Ascending aorta (tissue), 2 donors: Measurements from ENCODE around the gene PPARD. TPM values are rescaled to one million over a fixed set of nuclear protein-coding genes. Genes with fewer than 3 reads are reported as not detected.
A peak's percentile ranks its signal among the peaks of the same experiment; 100 is the strongest.

ENCODE experiments used
- DNase-seq, 2 donors: peaks; one replicate each; pipeline ENCODE4 v3.0.0-alpha.2; 2019; ENCODE audit warnings: low spot score in 2 of 2
- H3K27ac ChIP-seq, 2 donors: fragments of 200-600 bp; sonication (generic); one replicate each; pipeline ENCODE4 v1.5.1; 2016 to 2017; ENCODE audit warnings: mild to moderate bottlenecking in 1 of 2
- H3K27me3 ChIP-seq: fragments of 200-600 bp; sonication (generic); one replicate; pipeline ENCODE4 v1.5.1; 2017
- H3K36me3 ChIP-seq, 2 donors: fragments of 200-600 bp; sonication (generic); one replicate each; pipeline ENCODE4 v1.5.1; 2016
- H3K4me1 ChIP-seq, 2 donors: fragments of 200-600 bp; sonication (generic); one replicate each; pipeline ENCODE4 v1.5.1; 2016 to 2017; ENCODE audit warnings: mild to moderate bottlenecking in 1 of 2
- H3K4me3 ChIP-seq, 2 donors: fragments of 200-600 bp; sonication (generic); one replicate each; pipeline ENCODE4 v1.5.1; 2016 to 2017; ENCODE audit warnings: mild to moderate bottlenecking in 1 of 2
- H3K9me3 ChIP-seq, 2 donors: fragments of 200-600 bp; sonication (generic); one replicate each; pipeline ENCODE4 v1.5.1; 2016
- intact Hi-C: fragments of 100-400 bp; cut with DNase I; formaldehyde crosslinking; loops from one replicate; pipeline ENCODE4 v1.15.1; 2023
- total RNA-seq: library from RNA; depleted of rRNA; stranded (reverse); fragments of >200 nt; gene quantifications from one replicate; pipeline ENCODE4 v1.1.0, GENCODE V29; 2016
- TF ChIP-seq, protein P1 (sequence below), 3 experiments: fragments of 200-600 bp in 2 of 3; fragments of 450-650 bp in 1 of 3; sonication (generic) in 2 of 3; IDR thresholded peaks; one replicate each; pipeline ENCODE4 v1.5.1; 2016 to 2019; ENCODE audit warnings: antibody characterized with exemption in 3 of 3, mild to moderate bottlenecking in 1 of 3, moderate library complexity in 1 of 3

PPARD gene
- total RNA-seq, 1 donor from 2014 or later = 21.1 TPM

GRCh38 chr6:35376281-35376680 lies 33.9 kb downstream of the PPARD start:
- Histone ChIP-seq H3K36me3 (no peaks in the 10 kb centered on the region), H3K9me3 (no peaks in the 10 kb centered on the region), H3K4me3 (peak overlapping the region in 1 of 2 donors; percentile 45), H3K27me3 (no peaks in the 10 kb centered on the region), H3K4me1 (peaks cover 3 to 12% of the 10 kb centered on the region in 2 donors), H3K27ac (peak overlapping the region; percentile 61 to 83)
- no peak for DNase-seq
- intact Hi-C loops = no loop called here
- TF ChIP-seq, protein P1, sequence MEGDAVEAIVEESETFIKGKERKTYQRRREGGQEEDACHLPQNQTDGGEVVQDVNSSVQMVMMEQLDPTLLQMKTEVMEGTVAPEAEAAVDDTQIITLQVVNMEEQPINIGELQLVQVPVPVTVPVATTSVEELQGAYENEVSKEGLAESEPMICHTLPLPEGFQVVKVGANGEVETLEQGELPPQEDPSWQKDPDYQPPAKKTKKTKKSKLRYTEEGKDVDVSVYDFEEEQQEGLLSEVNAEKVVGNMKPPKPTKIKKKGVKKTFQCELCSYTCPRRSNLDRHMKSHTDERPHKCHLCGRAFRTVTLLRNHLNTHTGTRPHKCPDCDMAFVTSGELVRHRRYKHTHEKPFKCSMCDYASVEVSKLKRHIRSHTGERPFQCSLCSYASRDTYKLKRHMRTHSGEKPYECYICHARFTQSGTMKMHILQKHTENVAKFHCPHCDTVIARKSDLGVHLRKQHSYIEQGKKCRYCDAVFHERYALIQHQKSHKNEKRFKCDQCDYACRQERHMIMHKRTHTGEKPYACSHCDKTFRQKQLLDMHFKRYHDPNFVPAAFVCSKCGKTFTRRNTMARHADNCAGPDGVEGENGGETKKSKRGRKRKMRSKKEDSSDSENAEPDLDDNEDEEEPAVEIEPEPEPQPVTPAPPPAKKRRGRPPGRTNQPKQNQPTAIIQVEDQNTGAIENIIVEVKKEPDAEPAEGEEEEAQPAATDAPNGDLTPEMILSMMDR (IDR thresholded peaks at IDR 0.05) = no peak

- intact Hi-C loops = no loop called here
- no peaks in the 10 kb centered on the region for H3K27me3 ChIP-seq
- TF ChIP-seq, protein P1 (IDR thresholded peaks at IDR 0.05) = no peak
- H3K27ac ChIP-seq = peak overlapping the region; percentile 61 to 83
- no peaks in the 10 kb centered on the region for H3K9me3 ChIP-seq
- DNase-seq = no peak
- H3K4me3 ChIP-seq = peak overlapping the region in 1 of 2 donors; percentile 45
- peaks cover 3 to 12% of the 10 kb centered on the region in 2 donors for H3K4me1 ChIP-seq
- no peaks in the 10 kb centered on the region for H3K36me3 ChIP-seq
These were observed 34.6 kb downstream of the PPARD start for GRCh38 chr6:35377002-35377401.

DNA sequence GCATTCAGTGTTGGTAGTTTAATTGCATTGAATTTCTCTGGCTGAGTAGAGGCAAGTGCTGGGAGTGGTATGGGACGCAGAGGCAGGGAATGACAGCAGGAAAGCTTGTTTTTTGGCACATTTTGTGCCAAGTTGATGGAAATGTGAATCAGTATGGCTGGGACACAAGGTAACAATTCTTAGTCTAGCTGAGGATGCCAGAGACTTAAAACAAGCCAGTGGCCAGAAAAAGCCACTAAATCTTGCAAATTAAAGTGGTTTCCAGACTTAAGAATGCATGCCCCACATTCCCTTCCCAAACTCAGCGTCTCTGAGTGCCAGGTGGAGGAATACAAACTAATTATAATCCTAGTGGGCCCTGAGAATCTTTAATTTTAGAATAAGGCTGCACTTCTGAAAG lies 35.9 kb downstream of the PPARD start:
- Histone ChIP-seq H3K27me3 (no peaks in the 10 kb centered on the region), H3K27ac (peak overlapping the region in 1 of 2 donors; percentile 83), H3K9me3 (no peaks in the 10 kb centered on the region), H3K36me3 (no peaks in the 10 kb centered on the region), H3K4me3 (no peak overlapping the region), H3K4me1 (peaks cover 3 to 12% of the 10 kb centered on the region in 2 donors)
- DNase-seq = no peak
- TF ChIP-seq, protein P1 (IDR thresholded peaks at IDR 0.05) = no peak
- intact Hi-C loops = no loop called here

- TF ChIP-seq, protein P1 (IDR thresholded peaks at IDR 0.05) = no peak
- intact Hi-C loops = no loop called here
- Histone ChIP-seq H3K4me1 (peaks cover 3 to 11% of the 10 kb centered on the region in 2 donors), H3K9me3 (no peaks in the 10 kb centered on the region), H3K27me3 (no peaks in the 10 kb centered on the region), H3K27ac (no peak overlapping the region), H3K36me3 (no peaks in the 10 kb centered on the region), H3K4me3 (no peak overlapping the region)
- no peak for DNase-seq
These were observed 38.8 kb downstream of the PPARD start for GRCh38 chr6:35381132-35381531.

DNA sequence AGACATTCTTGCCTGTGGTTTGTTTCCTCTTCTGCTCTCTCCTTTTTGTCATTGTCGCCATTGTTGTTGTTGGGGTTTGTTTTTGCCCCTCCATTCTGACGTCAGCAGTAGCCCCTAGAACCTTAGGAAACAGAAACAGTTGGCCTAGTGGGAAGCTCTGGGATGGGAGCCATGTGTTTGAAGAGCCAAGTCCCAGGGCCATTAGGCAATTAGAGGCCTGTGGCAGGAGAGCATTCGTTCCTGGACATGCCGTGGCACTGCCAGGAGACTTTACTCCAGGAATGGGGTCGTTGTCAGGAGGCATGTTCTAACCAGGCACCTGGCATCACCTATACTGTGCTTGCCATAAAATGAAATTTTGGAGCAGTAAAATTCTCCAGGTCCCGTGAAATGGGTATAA lies 39.7 kb downstream of the PPARD start:
- peaks cover 0 to 6% of the 10 kb centered on the region in 2 donors for H3K4me1 ChIP-seq
- H3K36me3 ChIP-seq = no peaks in the 10 kb centered on the region
- intact Hi-C loops = no loop called here
- no peak for DNase-seq
- no peak overlapping the region for H3K4me3 ChIP-seq
- H3K27me3 ChIP-seq = no peaks in the 10 kb centered on the region
- no peaks in the 10 kb centered on the region for H3K9me3 ChIP-seq
- no peak overlapping the region for H3K27ac ChIP-seq
- TF ChIP-seq, protein P1 (IDR thresholded peaks at IDR 0.05) = no peak
